Frontal cortex (tissue), 4 donors: ENCODE results near the gene ZFAND2A. TPM values are rescaled to one million over a fixed set of nuclear protein-coding genes. Genes with fewer than 3 reads are reported as not detected.
A peak's percentile ranks its signal among the peaks of the same experiment; 100 is the strongest.
"Not testable (repeated sequence)": the region's sequence is repeated elsewhere in the genome, so short reads cannot be mapped to it uniquely, and the experiment has no call there.

Experiments used
- DNase-seq, 2 donors: peaks; one replicate each; pipeline ENCODE4 v3.0.0; 2012; ENCODE audit warnings: low spot score in 2 of 2
- FAIRE-seq: peaks from 2 replicates; lab custom pipeline; 2012; peaks lifted over from hg19 to GRCh38; lab: Jason Lieb, UNC
- total RNA-seq: library from RNA; depleted of rRNA; stranded (reverse); fragments of >200 nt; gene quantifications from one replicate; pipeline ENCODE4 v1.2.3, GENCODE V29; 2014
- donor health status: control.
- donor health status: control.
- donor health status: control.

Gene ZFAND2A
- total RNA-seq, 1 donor from 2014 or later = 15.1 TPM

DNA sequence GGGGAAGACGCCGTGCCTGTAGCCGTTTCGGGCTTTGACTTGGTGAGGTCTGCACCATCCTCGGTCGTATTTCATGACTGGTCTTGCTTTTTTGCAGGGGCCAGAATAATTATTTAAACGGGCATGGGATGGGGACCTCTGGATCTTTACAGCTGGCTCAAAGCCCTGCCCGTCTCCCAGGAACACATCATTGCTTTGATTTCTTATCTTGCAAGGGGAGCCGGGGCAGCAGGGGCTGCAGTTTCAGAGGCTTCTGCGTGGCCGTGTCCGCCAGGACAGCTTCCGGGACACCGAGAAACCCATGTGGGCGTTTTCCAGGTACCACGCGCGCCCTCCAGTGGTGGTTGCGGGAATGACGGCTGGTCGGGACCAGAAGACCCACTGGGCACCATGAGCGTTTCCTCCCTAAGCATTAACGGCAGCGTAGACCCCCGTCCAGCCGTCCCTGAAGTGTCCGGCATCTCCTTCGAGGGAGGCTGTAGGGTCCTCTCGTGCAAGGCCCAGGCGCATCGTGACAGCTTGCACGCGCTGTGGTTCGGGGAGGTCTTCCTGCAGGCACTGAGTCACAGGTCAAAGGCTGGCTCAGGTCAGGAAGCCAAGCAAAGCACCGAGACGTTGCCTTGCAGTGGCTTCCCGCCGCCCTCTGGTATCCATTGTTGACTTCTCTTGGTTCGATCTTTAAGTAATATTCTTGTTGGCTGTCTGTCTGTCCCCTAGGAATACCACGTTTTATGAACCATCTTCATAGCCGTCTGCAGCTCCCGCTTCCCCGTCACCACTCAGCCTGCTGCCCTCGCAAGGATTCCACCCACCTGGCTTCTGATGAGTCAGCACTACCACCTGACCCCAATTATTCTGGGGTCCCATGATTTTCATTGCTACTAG, 16.2 kb upstream of the ZFAND2A start:
- FAIRE-seq = no peak

GRCh38 chr7:1175597-1175966, 15.6 kb upstream of the ZFAND2A start:
- DNase-seq = no peak
- no peak for FAIRE-seq

More for the DNA sequence above, 16.2 kb upstream of the ZFAND2A start:
- peak; percentile 59 to 76 for DNase-seq

DNA sequence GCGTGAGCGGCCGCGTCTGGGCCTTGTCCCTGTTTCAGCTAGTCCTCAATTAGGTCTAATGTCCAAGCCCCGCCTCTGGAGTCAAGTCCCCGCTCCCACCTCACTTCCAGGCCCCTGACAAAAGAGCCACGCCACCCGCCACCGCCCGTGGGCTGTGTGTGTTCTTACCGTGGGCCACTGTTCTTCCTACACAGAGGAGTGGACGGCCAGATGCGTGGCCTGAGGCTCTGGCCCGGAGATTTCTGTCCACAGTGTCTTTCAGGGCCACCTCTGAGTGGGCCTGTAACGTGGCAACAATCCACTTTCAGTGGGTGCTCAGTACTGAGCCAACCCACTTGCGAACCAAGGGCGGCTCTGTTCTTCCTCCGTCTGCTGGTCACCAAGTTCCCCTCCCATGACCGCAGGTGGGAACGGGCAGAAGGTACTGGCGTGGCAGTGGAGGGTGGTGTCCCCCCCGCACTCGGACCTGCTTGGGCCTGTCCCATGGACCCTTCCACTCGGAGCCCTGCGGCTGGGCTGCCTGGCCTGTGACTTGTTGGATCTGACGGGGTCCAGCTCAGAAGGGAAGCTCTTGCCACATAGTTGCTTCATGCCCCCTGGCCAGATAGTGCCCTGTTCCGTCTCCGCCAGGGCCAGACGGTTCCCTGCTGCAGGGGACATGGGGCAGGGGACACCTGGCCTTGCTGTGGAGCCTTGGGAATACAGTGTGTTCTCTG, 15.0 kb upstream of the ZFAND2A start:
- FAIRE-seq (no peak), DNase-seq (no peak)

DNA sequence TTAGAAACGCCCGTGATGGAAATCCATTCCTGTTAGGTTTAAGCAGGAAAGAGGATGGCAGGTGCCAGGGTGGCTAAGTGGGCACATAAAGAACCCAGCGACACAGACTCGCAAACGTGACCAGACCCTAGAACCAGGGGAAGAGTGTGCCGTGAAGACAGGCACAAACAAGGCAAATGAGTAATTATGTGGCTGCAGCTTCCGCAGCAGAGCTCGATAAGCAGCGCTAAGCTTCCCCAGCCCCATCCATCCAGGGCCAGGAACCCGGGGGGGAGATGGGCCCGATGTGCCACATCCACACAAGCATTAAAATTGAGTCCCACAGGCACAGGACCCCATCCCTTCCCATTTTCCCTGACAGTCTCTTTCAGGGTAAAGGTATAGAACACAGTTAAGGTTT, 14.0 kb upstream of the ZFAND2A start:
- no peak for FAIRE-seq
- DNase-seq = no peak

- FAIRE-seq = no peak
- DNase-seq = no peak
Measured at GRCh38 chr7:1172666-1173523, 12.9 kb upstream of the ZFAND2A start.

GRCh38 chr7:1171516-1171915, 11.5 kb upstream of the ZFAND2A start:
- not testable (repeated sequence) for DNase-seq, FAIRE-seq

GRCh38 chr7:1170741-1171501, 10.9 kb upstream of the ZFAND2A start:
- DNase-seq (no peak), FAIRE-seq (no peak)

- FAIRE-seq = no peak
- DNase-seq = peak in 1 of 2 donors; percentile 77
Measured at GRCh38 chr7:1169409-1170368, 9.7 kb upstream of the ZFAND2A start.

DNA sequence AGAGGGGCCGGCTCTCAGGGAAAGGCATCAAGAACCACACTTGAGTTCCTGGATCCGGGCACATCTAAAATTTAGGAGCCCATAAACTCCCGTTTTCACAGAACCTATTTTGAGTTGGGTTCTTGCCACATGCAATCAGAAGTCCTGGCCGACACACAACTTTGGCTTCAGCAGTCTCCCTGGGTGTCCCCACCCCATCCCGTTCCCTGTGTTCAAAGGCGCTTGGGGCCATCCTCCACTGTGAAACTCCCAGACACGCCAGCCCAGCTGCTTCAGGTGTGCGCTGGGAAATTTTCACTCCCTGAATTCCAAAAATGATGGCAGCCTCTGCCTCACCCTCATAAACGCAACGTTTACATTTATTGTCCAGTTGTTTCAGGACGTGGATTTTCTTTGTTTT, 8.4 kb upstream of the ZFAND2A start:
- FAIRE-seq = no peak

DNA sequence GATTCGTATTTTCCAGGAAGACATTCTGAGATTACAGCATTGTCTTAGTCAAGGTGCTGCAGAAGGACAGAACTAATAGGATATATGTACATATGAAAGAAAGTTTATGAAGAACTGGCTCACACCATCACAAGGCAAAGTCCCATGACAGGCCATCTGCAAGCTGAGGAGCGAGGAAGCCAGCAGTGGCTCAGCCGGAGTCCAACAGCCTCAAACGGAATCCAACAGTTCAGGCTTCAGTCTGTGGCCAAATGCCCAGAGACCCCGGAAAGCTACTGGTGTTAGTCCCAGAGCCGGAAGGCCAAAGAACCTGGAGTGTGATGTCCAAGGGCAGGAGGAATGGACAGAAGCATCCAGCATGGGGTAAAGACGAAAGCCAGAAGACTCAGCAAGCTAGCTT, 4.4 kb upstream of the ZFAND2A start:
- FAIRE-seq (no peak), DNase-seq (no peak)

More for the DNA sequence above, 8.4 kb upstream of the ZFAND2A start:
- no peak for DNase-seq

DNA sequence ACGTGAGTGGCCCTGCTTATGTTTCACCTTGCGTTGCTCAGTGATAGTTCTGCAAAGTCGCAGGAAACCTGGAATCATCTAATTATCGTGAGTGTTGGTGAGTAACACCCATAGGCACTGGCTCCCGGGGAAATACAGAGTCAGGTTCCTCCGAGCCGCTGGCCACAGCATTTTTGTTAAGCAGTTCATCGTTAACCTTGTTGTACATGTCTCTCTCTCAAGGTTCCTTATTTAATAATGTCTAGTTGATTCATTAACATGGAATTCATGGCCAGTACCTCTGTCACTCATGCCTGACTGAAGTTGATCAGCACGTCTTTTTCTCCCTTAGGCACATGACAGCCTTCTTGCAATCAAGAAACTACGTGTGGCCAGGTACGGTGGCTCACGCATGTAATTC, 3.1 kb upstream of the ZFAND2A start:
- FAIRE-seq = no peak
- DNase-seq = no peak

GRCh38 chr7:1160670-1161021, 650 bp upstream of the ZFAND2A start:
- DNase-seq (peak in 1 of 2 donors; percentile 47), FAIRE-seq (no peak)

GRCh38 chr7:1159231-1159630, 765 bp downstream of the ZFAND2A start:
- FAIRE-seq, DNase-seq: not testable (repeated sequence)

GRCh38 chr7:1158203-1159126, 1.5 kb downstream of the ZFAND2A start:
- no peak for FAIRE-seq
- DNase-seq = no peak

GRCh38 chr7:1156782-1157535, 3.0 kb downstream of the ZFAND2A start:
- no peak for FAIRE-seq
- no peak for DNase-seq
